ENCODE results near the gene PRDM15.

DNA sequence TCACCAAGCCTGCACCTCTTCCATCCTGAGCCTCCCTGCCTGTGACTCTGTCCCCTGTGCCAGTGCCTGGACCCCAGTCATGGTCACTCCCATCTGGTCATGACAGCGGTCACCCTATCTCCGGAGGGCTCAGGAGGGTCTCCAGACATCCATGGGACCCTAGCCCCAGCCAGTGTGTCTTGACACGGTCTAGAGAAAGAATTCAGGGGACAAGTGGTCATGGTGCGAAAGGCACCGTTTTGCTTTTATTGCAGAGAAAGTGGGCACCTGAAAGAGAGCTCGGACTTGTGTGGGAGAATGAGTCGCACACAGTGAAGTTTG, 107.6 kb downstream of the PRDM15 start:
- TF ChIP-seq, protein P1, sequence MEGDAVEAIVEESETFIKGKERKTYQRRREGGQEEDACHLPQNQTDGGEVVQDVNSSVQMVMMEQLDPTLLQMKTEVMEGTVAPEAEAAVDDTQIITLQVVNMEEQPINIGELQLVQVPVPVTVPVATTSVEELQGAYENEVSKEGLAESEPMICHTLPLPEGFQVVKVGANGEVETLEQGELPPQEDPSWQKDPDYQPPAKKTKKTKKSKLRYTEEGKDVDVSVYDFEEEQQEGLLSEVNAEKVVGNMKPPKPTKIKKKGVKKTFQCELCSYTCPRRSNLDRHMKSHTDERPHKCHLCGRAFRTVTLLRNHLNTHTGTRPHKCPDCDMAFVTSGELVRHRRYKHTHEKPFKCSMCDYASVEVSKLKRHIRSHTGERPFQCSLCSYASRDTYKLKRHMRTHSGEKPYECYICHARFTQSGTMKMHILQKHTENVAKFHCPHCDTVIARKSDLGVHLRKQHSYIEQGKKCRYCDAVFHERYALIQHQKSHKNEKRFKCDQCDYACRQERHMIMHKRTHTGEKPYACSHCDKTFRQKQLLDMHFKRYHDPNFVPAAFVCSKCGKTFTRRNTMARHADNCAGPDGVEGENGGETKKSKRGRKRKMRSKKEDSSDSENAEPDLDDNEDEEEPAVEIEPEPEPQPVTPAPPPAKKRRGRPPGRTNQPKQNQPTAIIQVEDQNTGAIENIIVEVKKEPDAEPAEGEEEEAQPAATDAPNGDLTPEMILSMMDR (conservative IDR thresholded peaks at IDR 0.05; ENCODE audit: low read length): no peak
- no peak for TF ChIP-seq EZH2phosphoT487 (IDR thresholded peaks at IDR 0.05; ENCODE audit: borderline replicate concordance, low read depth, low read length)
